Adipocyte (in vitro differentiated cells): ENCODE results near the gene CHD5.
A peak's percentile ranks its signal among the peaks of the same experiment; 100 is the strongest.
"Not testable (repeated sequence)": the region's sequence is repeated elsewhere in the genome, so short reads cannot be mapped to it uniquely, and the experiment has no call there.

Experiments used
- DNase-seq: peaks from one replicate; pipeline ENCODE4 v3.0.0-alpha.2; 2015; ENCODE audit warnings: low read depth
- H3K27me3 ChIP-seq: replicated peaks from 2 replicates; pipeline ENCODE4 v1.7.0; 2013; ENCODE audit warnings: mild to moderate bottlenecking, low read length, moderate library complexity; ENCODE audit not compliant: control insufficient read depth, insufficient read depth
- H3K36me3 ChIP-seq: 2 replicates; pipeline ENCODE4 v1.7.0; 2013; ENCODE audit warnings: low read length, mild to moderate bottlenecking, moderate library complexity; ENCODE audit not compliant: control insufficient read depth, insufficient read depth, severe bottlenecking
- H3K4me1 ChIP-seq: 2 replicates; pipeline ENCODE4 v1.7.0; 2013; ENCODE audit warnings: mild to moderate bottlenecking, low read length, moderate library complexity; ENCODE audit not compliant: control insufficient read depth, insufficient read depth
- H3K4me3 ChIP-seq: 2 replicates; pipeline ENCODE4 v1.7.0; 2013; ENCODE audit warnings: mild to moderate bottlenecking, low read length, moderate library complexity
- H3K9ac ChIP-seq: 2 replicates; pipeline ENCODE4 v1.7.0; 2013; ENCODE audit warnings: mild to moderate bottlenecking, low read length, moderate library complexity
- H3K9me3 ChIP-seq: 2 replicates; pipeline ENCODE4 v1.7.0; 2013; ENCODE audit warnings: mild to moderate bottlenecking, low read length, moderate library complexity; ENCODE audit not compliant: control insufficient read depth

The CHD5 gene

DNA sequence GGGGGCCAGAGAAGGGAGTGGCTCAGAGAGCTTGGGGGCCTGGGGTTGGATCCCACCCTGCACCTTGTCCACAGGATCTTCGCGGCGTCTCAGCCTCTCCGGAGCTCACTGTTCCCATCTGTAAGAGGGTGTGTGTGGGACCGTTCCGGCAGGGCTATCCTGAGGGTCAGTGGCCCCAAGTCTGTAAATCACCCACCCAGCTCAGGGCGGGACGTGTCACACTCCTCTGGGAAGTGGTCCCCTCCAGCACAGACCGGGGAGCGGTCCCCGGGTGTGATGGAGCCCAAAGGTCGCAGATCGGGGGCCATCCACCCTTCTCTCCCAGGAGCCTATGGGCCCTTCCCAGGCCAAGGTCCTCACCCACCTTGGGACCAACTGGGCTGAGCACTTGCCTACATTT, 94.5 kb downstream of the CHD5 start:
- no peaks in the 10 kb centered on the region for H3K36me3 ChIP-seq
- H3K9ac ChIP-seq, result no peak overlapping the region
- no peaks in the 10 kb centered on the region for H3K27me3 ChIP-seq
- DNase-seq, result no peak
- H3K4me3 ChIP-seq, result no peak overlapping the region
- H3K9me3 ChIP-seq, result no peaks in the 10 kb centered on the region
- H3K4me1 ChIP-seq, result peaks cover 26% of the 10 kb centered on the region

DNA sequence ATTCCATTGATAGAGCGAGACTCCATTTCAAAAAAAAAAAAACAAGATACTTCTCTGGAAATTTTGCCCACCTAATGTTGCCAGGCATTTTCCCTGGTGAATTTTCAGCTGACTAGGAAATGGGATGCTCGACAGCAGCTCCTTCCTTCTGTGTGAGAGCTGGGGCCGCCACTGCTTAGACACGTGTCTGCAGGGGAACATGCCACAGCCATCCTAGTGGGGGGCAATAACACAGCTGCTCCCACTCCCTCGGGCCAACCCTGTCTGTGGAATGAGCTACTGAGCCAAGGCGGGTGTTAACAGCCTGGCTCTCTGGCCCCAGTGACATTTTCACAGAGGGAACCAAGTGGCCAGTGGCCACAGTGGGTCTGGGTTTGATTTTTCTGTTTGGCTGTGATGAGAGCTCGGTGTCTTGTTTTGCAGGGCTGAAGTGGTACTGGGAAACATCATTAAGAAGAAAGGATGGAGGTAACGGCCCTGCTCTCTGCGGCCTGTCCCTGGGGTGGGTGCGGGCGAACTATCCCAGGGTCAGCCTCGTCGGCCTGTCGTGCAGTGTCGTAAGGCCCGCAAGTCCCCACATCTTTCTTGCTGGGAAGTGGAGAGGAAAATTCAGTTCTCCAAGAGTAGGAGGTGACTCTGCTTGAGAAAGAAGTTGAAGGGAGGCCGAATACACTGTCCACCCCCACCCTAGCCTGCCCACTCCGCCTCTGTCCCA, 95.2 kb downstream of the CHD5 start:
- Histone ChIP-seq H3K9ac (no peak overlapping the region), H3K4me3 (no peak overlapping the region), H3K36me3 (no peaks in the 10 kb centered on the region), H3K27me3 (no peaks in the 10 kb centered on the region), H3K9me3 (no peaks in the 10 kb centered on the region), H3K4me1 (peaks cover 26% of the 10 kb centered on the region)
- DNase-seq, result no peak

DNA sequence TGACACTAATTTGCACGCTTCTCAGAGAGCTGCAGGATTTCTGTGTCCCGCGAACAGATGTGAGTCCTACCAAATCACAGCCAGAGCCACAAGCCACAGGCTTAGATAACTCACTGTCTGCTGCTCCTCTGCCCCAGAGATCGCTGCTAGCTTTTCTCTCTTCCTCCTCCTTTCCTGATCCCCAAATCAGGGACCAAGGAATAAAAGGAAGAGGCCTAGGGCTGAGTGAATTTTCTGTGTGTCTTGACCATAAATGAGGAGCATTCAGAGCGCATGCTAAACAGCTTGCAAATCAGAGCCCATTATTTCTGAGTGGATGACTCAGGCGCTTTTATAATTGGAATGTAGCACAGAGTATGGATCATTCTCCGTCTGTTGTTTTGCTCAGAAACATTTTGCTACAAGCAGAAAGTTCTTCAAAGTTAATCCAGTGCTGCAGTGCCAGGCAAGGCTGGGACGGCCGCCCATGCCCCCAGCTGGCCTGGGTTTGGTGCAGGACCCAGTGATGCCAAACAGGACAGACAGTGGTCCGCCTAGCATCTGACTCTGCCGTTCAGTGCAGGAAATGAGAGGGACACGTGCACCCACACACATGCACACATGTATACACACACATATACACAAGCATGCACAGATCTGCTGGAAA, 96.2 kb downstream of the CHD5 start:
- Histone ChIP-seq H3K27me3 (peaks cover 7% of the 10 kb centered on the region), H3K9ac (no peak overlapping the region), H3K4me3 (no peak overlapping the region), H3K9me3 (no peaks in the 10 kb centered on the region), H3K36me3 (no peaks in the 10 kb centered on the region), H3K4me1 (peaks cover 26% of the 10 kb centered on the region)
- peak; percentile 71 for DNase-seq

DNA sequence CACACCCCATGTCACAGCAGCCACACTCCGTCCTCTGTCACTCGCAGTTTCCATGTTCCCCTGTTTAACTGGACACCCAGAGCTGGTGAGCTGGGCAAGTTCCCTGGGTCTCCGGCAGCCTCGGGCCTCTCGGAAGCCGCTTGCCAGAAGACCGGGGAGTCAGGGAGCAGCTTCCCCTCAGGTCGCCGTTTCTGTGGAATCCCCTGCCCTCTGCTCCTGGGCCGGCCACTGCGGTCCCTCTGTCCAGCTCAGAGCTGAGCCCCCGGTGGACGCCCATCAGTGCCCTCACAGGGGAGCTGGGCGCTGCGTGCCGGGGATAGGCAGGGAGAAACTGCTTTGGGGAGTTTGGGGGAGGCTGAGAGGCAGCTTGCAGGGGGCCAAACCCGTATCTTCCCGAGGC, 96.7 kb downstream of the CHD5 start:
- Histone ChIP-seq H3K4me1 (peaks cover 26% of the 10 kb centered on the region), H3K9me3 (no peaks in the 10 kb centered on the region), H3K36me3 (no peaks in the 10 kb centered on the region), H3K9ac (peak overlapping the region; percentile 31), H3K27me3 (peaks cover 7% of the 10 kb centered on the region), H3K4me3 (no peak overlapping the region)
- no peak for DNase-seq

DNA sequence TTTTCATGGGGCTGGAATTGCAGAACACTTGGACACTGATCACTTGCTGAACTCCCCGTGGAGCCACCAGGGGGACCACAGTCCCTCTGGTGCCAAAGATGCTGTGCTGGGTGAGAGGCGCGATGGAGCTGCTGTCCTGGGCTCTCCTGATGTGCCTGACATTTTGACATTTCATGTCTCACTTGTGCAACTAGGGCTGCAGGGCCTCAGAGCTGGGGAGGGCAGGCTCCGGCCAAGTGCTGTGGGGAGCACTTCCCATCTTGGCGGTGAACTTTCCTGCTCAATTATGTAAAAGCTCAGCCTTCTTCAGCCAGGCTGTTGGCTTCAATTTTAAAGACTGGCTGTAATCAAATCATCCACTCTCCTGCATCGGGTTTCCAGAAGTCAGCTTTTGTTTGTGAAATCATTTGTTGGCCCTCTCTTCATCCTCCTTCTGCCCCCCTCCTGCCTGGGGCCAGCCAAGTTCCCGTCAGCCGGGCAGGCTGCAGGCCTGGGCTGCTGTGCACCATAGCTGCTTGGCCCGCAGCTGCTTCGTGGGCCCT, 97.6 kb downstream of the CHD5 start:
- Histone ChIP-seq H3K9ac (peak overlapping the region; percentile 31), H3K9me3 (no peaks in the 10 kb centered on the region), H3K36me3 (no peaks in the 10 kb centered on the region), H3K27me3 (peaks cover 7% of the 10 kb centered on the region), H3K4me3 (no peak overlapping the region), H3K4me1 (peaks cover 26% of the 10 kb centered on the region)
- peak; percentile 48 for DNase-seq

DNA sequence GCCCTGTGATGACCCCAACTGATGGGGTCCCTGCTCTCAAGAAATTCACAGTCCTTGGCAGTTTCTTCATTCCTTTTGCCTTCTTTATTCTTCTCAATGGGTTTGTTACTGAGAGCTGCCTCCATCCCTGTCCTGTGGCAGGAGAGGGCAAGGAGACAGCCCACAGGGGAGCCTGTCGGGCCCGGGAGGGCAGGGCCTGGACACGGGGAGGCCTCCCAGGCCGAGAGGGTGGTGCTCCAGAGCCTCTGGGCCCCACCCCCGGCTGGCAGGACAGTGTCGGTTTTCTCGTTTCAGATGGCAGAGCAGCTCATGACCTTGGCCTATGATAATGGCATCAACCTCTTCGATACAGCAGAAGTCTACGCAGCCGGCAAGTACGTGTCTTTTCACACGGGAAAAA, 98.2 kb downstream of the CHD5 start:
- Histone ChIP-seq H3K9me3 (no peaks in the 10 kb centered on the region), H3K4me3 (no peak overlapping the region), H3K27me3 (peaks cover 7% of the 10 kb centered on the region), H3K4me1 (peaks cover 26% of the 10 kb centered on the region), H3K36me3 (no peaks in the 10 kb centered on the region), H3K9ac (no peak overlapping the region)
- no peak for DNase-seq

DNA sequence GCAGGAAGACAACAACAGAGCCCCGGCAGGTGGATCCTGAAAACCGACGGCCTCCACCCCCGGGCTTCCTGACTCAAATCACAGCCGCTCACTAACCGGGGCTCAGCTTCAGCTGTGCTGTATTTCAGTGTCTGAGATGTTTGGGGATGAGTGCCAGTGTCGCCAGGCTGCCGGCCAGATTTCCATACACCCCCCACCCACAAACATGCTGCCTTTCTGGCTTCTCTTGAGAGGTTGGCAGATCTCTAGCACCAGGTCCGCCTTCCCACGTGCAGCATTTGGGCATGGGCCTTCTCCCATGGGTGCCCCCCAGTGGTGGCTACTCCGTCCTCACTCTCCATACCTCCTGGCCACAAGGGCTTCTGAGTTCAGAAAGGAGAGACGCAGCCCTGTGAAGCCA, 99.7 kb downstream of the CHD5 start:
- no peak for DNase-seq
- no peaks in the 10 kb centered on the region for H3K9me3 ChIP-seq
- H3K4me1 ChIP-seq, result peaks cover 26% of the 10 kb centered on the region
- H3K9ac ChIP-seq, result no peak overlapping the region
- no peaks in the 10 kb centered on the region for H3K36me3 ChIP-seq
- no peak overlapping the region for H3K4me3 ChIP-seq
- peaks cover 7% of the 10 kb centered on the region for H3K27me3 ChIP-seq

DNA sequence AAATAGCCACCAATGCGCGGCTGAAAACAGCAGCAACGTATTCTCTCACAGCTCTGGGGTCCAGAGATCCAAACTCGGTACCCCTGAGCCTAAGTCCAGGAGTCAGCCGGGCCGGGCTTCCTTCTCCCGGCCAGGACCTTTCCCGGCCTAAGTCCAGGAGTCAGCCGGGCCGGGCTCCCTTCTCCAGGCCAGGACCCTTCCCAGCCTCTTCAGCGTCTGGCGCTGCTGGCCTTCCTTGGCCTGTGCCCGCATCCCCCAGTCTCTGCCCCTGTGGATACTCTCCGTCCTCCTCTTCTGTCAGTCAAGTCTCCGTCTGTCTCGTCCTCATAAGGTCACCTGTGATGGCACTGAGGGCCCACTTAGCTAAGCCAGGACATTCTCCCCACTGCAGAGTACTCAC, 102.2 kb downstream of the CHD5 start:
- Histone ChIP-seq H3K4me3 (no peak overlapping the region), H3K27me3 (peaks cover 7% of the 10 kb centered on the region), H3K36me3 (no peaks in the 10 kb centered on the region), H3K9ac (no peak overlapping the region), H3K9me3 (no peaks in the 10 kb centered on the region), H3K4me1 (peaks cover 12% of the 10 kb centered on the region)
- DNase-seq, result no peak

DNA sequence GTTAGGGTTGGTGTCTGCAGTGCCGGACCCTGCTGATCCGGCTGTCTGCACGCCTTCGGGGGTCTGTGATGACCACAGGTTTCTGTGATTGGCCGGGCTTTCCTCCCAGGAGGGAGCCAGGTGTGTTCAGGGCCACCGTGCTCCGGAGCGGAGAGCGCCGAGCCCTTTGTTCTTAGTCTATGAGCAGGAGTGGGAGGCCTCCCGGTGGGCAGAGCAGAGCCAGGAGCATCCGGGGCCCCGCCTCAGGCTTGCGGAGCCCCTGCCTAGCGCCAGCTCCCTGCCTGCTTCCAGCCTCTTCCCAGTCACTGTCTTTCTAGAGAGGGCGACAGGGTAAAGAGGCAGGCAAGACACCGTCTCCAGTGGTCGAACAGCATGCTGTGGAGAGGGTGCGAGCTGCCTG, 102.6 kb downstream of the CHD5 start:
- DNase-seq, result no peak
- no peaks in the 10 kb centered on the region for H3K9me3 ChIP-seq
- H3K27me3 ChIP-seq, result peaks cover 7% of the 10 kb centered on the region
- no peak overlapping the region for H3K4me3 ChIP-seq
- H3K36me3 ChIP-seq, result no peaks in the 10 kb centered on the region
- H3K4me1 ChIP-seq, result peaks cover 8% of the 10 kb centered on the region
- H3K9ac ChIP-seq, result no peak overlapping the region

DNA sequence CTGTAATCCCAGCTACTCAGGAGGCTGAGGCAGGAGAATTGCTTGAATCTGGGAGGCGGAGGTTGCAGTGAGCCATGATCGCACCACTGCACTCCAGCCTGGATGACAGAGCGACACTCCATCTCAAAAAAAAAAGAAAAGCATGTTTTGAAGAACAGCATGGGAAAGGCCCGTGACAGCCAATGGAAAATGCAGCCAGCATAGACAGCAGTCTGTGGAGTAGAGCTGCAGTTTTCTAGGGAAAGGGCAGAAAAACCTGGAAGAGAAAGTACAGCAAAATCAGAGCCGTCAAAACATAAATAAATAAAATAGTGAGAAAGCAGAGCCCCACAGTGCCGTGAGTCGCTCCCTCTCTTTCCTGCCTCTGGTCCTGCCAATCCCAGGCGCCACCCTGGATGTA, 103.1 kb downstream of the CHD5 start:
- H3K27me3 ChIP-seq, H3K36me3 ChIP-seq, DNase-seq, H3K9me3 ChIP-seq, H3K4me3 ChIP-seq, H3K4me1 ChIP-seq, H3K9ac ChIP-seq: not testable (repeated sequence)

DNA sequence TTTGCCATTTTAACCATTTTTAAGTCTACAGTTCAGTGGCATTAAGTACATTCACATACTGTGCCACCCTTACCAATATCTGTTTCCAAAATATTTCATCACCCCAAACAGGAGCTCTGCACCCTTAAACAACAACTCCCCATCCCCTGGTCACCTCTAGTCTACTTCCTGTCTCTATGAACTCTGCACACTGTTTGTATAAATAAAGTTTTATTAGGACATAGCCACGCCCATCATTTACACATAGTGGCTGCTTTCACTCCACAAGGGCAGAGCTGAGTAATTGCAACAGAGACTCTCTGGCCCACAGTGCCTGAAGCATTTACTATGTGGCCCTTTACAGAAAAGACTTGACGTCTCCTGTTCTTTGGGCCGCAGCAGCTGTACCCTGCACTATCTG, 104.4 kb downstream of the CHD5 start:
- H3K4me1 ChIP-seq, result no peaks in the 10 kb centered on the region
- no peaks in the 10 kb centered on the region for H3K36me3 ChIP-seq
- no peak for DNase-seq
- H3K27me3 ChIP-seq, result peaks cover 11% of the 10 kb centered on the region
- H3K9ac ChIP-seq, result no peak overlapping the region
- no peak overlapping the region for H3K4me3 ChIP-seq
- no peaks in the 10 kb centered on the region for H3K9me3 ChIP-seq
